ENCODE measurements around the gene VAC14. TPM values are rescaled to one million over a fixed set of nuclear protein-coding genes. Genes with fewer than 3 reads are reported as not detected.

VAC14 gene
- total RNA-seq, 1 experiment from 2014 or later = 49.9 TPM

DNA sequence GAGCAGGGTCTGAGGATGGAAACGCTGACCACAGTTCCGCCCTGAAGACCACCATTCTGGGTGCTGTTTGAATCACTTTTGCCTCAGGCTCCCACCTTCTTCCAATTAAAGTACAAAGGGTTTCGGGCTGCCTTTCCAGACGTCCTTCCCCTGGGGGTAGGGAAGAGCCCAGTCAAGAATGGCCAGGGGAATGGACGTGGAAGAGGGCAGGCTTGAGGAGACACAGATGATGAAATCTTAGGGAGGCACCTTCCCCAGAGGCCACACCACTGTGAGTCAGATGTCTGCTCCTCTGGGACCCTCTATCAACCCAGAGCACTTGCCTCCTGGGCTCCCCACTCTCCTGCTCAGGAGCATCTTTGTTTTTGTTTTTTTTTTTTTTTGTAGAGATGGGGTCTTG, 87.6 kb downstream of the VAC14 start:
- Mint-ChIP-seq H3K9me3 (no peaks in the 10 kb centered on the region), H3K4me1 (peaks cover 57 to 64% of the 10 kb centered on the region in 2 experiments), H3K27me3 (ENCODE audit: low read depth) (no peaks in the 10 kb centered on the region), H3K4me3 (no peak overlapping the region), H3K36me3 (ENCODE audit: insufficient read depth in 1 of 3, low read depth in 3 of 3) (peaks cover 0 to 4% (median 4%) of the 10 kb centered on the region in 3 experiments; a peak in 2 of 7 replicates), H3K27ac (peak overlapping the region; percentile 79 to 82 (median 80); a peak in 4 of 7 replicates)
- H2BK120ac ChIP-seq (ENCODE audit: low read depth, low read length, poor library complexity, severe bottlenecking) = no peak overlapping the region
- H3K4ac ChIP-seq (ENCODE audit: low read depth, low read length) = no peak overlapping the region
- peaks cover 9% of the 10 kb centered on the region; the same call in 1 of the 2 replicates for H3K4me1 ChIP-seq (ENCODE audit: insufficient read depth, low read length)
- no peaks in the 10 kb centered on the region for H4K20me1 ChIP-seq (ENCODE audit: control insufficient read depth, insufficient read depth, insufficient read length)
- H3K18ac ChIP-seq (ENCODE audit: insufficient read length, low read depth, low read length) = no peak overlapping the region
- H2AFZ ChIP-seq (ENCODE audit: low read length) = no peak overlapping the region
- no peaks in the 10 kb centered on the region for H3K23me2 ChIP-seq (ENCODE audit: insufficient read length, low read depth, low read length, poor library complexity, severe bottlenecking)
- H2BK20ac ChIP-seq (ENCODE audit: low read depth, low read length, poor library complexity, severe bottlenecking) = no peak overlapping the region
- no peak overlapping the region for H3T11ph ChIP-seq (ENCODE audit: low read length)
- H2BK15ac ChIP-seq (ENCODE audit: low read depth, low read length) = no peak overlapping the region
- no peak for DNase-seq
- H2BK12ac ChIP-seq (ENCODE audit: insufficient read length, low read depth, low read length) = no peak overlapping the region
- H3K14ac ChIP-seq (ENCODE audit: insufficient read depth, low read length) = peak overlapping the region; percentile 53; the same call in 1 of the 2 replicates
- no peaks in the 10 kb centered on the region for H3K79me2 ChIP-seq (ENCODE audit: insufficient read depth, low read length)
- no peaks in the 10 kb centered on the region for H3K27me3 ChIP-seq (ENCODE audit: insufficient read depth, low read length)
- no peak overlapping the region for H3K9ac ChIP-seq (ENCODE audit: extremely low read depth, insufficient read length, low read length)
- no peak overlapping the region for H3K23ac ChIP-seq (ENCODE audit: insufficient read length, low read depth, low read length)
- WGBS (ENCODE audit: extremely low coverage, insufficient read length, low lambda C conversion rate) = no CpG with 5 or more reads among the region's 5 CpGs
- no peaks in the 10 kb centered on the region for H3K9me3 ChIP-seq (ENCODE audit: control insufficient read depth, low read depth, low read length)
- no peaks in the 10 kb centered on the region for H3K79me1 ChIP-seq (ENCODE audit: insufficient read depth, low read depth, low read length, poor library complexity, severe bottlenecking)
- H3K56ac ChIP-seq (ENCODE audit: insufficient read length, low read depth, low read length) = no peak overlapping the region
- no peak overlapping the region for H2BK5ac ChIP-seq (ENCODE audit: insufficient read length, low read length)
- no peak overlapping the region for H4K8ac ChIP-seq (replicated peaks; ENCODE audit: insufficient read length, low read depth, low read length)
- H3K4me2 ChIP-seq (ENCODE audit: insufficient read depth, insufficient read length, low read length) = no peak overlapping the region
- no peak overlapping the region for H4K5ac ChIP-seq (ENCODE audit: insufficient read length, low read depth, low read length)
- H2AK5ac ChIP-seq (ENCODE audit: insufficient read length, low read length) = no peak overlapping the region
- TF ChIP-seq CTCF (conservative IDR thresholded peaks at IDR 0.05) = no peak
- no peak overlapping the region for H3K27ac ChIP-seq (ENCODE audit: insufficient read length, low read depth, low read length)
- H4K91ac ChIP-seq (ENCODE audit: insufficient read length, low read depth, low read length) = no peak overlapping the region
